Skeletal muscle tissue (tissue), 4 donors: ENCODE results near the gene ABCA7. TPM values are rescaled to one million over a fixed set of nuclear protein-coding genes. Genes with fewer than 3 reads are reported as not detected.

Source experiments
- H3K27ac ChIP-seq: one replicate; pipeline ENCODE4 v1.7.0; 2013; ENCODE audit warnings: mild to moderate bottlenecking, low read depth, low read length, inconsistent platforms
- H3K27me3 ChIP-seq, 3 donors: one replicate each; pipeline ENCODE4 v1.7.0; 2013; ENCODE audit warnings: low read length in 3 of 3; ENCODE audit not compliant: control insufficient read depth in 3 of 3, insufficient read depth in 3 of 3
- H3K36me3 ChIP-seq, 3 donors: one replicate each; pipeline ENCODE4 v1.7.0; 2013; ENCODE audit warnings: low read length in 3 of 3; ENCODE audit not compliant: control insufficient read depth in 3 of 3, insufficient read depth in 3 of 3
- H3K4me1 ChIP-seq, 3 donors: one replicate each; pipeline ENCODE4 v1.7.0; 2013; ENCODE audit warnings: low read length in 3 of 3, mild to moderate bottlenecking in 3 of 3; ENCODE audit not compliant: control insufficient read depth in 3 of 3, insufficient read depth in 3 of 3
- H3K4me3 ChIP-seq, 3 donors: one replicate each; pipeline ENCODE4 v1.7.0; 2013; ENCODE audit warnings: low read length in 3 of 3
- H3K9ac ChIP-seq, 3 donors: one replicate each; pipeline ENCODE4 v1.7.0; 2013; ENCODE audit warnings: low read length in 3 of 3, mild to moderate bottlenecking in 3 of 3, moderate library complexity in 2 of 3, low read depth in 1 of 3
- H3K9me3 ChIP-seq, 3 donors: one replicate each; pipeline ENCODE4 v1.7.0; 2013; ENCODE audit warnings: low read length in 3 of 3; ENCODE audit not compliant: control insufficient read depth in 3 of 3
- total RNA-seq: library from RNA; depleted of rRNA; stranded (reverse); fragments of >200 nt; gene quantifications from one replicate; pipeline ENCODE4 v1.2.3, GENCODE V29; 2014
- donor health status: Osteomylitis.

Gene ABCA7
- total RNA-seq, 1 donor from 2014 or later: 6.8 TPM

DNA sequence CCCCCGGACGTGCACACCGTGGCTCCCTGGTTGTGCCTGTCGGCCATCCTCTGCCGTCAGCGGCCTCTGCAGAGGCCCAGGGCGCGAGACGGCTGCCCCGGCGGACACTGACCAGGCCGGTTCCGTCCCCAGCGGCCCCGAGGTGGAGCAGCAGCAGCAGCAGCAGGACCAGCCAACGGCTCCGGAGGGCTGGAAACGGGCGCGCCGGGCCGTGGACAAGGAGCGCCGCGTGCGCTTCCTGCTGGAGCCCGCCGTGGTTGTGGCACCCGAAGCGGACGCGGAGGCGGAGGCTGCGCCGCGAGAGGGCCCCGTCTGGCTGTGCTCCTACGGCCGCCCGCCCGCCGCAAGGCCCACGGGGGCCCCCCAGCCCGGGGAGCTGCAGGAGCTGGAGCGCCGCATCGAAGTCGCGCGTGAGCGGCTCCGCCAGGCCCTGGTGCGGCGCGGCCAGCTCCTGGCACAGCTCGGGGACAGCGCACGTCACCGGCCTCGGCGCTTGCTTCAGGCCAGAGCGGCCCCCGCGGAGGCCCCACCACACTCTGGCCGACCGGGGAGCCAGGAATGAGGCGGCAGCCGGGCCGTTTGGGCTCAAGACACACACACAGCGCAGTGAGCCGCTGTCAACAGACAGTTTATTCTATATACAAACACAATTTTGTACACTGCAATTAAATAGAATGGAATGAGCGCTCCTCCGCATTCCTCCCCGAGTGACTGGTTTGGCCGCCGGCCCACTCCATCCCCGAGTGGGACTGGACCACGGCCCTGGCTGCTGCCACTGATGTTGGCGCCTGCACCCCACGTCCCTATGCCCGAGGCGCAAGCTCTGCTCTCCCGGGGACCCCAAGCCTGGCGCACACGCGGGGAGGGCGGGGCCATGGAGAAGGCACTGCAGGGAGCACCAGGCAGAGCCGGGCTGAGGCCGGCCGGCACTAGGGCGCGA, 30.6 kb upstream of the ABCA7 start:
- H3K4me3 ChIP-seq: no peak overlapping the region
- H3K9ac ChIP-seq: no peak overlapping the region
- H3K27ac ChIP-seq: no peak overlapping the region
- H3K36me3 ChIP-seq: peaks cover 15 to 36% (median 15%) of the 10 kb centered on the region in 3 donors
- no peaks in the 10 kb centered on the region for H3K4me1 ChIP-seq
- H3K9me3 ChIP-seq: no peaks in the 10 kb centered on the region
- peaks cover 0 to 3% (median 0%) of the 10 kb centered on the region in 3 donors for H3K27me3 ChIP-seq

DNA sequence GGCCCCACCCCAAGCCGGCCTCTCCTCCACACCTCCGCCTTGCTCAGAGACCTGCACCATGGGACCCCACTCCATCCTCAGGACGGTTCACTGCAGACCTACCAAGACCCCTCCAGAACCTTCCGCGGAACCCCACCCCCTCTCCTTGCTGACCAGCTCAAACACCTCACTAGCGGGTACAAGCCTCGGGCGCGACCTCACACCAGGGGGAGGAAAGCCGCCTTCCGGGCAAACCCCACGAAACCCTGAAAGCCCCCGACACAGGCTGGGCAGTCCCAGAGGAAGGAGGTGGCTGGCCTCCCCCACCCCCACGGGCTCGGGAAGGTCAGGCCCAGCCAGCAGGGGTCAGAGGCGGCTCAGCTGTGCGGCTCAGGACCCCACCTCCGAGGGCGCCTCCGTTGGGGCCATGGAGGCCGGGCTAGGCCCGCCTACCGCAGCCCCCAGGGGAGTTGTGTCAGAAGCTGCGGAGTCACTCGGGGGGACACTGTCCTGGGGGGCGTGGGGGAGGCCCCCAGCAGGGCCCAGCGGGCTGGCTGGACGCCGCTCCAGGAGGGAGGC, 29.8 kb upstream of the ABCA7 start:
- no peaks in the 10 kb centered on the region for H3K27me3 ChIP-seq
- H3K9ac ChIP-seq: no peak overlapping the region
- H3K36me3 ChIP-seq: peaks cover 15 to 36% (median 15%) of the 10 kb centered on the region in 3 donors
- no peak overlapping the region for H3K4me3 ChIP-seq
- peaks cover 2 to 7% (median 5%) of the 10 kb centered on the region in 3 donors for H3K4me1 ChIP-seq
- H3K27ac ChIP-seq: no peak overlapping the region
- no peaks in the 10 kb centered on the region for H3K9me3 ChIP-seq

DNA sequence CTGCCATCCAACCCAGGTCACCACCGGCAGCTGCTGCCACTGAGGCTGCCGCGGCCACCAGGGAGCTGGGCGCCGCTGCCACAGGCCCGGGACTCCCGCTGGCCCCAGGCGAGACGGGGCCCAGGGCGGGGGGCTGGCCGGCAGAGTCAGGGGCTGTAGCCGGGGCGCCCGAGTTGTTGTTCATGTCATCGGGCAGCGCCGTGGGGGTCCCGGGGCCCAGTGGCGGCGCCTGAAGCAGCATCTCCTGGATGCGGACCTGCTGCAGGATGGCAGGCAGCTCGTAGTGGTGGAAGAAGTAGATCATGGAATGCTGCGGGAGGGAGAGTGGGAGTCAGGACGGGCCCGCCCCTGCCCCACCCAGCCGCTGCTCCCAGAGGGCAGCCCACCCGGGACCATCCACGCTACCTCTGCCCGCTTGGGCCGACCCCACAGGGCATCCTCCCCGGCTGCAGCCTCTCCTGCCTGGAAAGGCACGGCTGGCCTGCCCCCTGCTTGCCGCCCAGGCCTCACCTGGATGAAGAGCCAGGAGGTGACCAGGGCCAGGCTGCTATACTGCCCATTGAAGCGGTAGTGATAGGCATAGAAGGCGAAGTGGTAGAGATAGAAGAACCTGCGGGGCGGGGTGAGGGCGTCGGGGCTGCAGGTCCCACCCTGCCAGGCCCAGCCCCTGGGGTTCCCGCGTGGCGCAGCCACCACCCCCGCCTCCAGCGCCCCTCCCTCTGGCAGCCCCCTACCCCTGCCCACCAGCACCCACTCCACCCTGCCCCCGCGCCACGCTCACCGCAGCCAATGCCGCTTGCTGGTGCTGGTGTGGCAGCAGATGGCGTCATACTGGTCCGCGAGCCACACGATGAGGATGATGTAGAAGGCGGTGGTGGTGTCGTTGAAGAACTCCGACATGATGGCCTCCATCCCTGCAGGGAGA, 29.1 kb upstream of the ABCA7 start:
- peaks cover 15 to 36% (median 15%) of the 10 kb centered on the region in 3 donors for H3K36me3 ChIP-seq
- no peak overlapping the region for H3K9ac ChIP-seq
- no peak overlapping the region for H3K4me3 ChIP-seq
- peaks cover 10 to 15% (median 13%) of the 10 kb centered on the region in 3 donors for H3K4me1 ChIP-seq
- H3K27me3 ChIP-seq: no peaks in the 10 kb centered on the region
- no peak overlapping the region for H3K27ac ChIP-seq
- no peaks in the 10 kb centered on the region for H3K9me3 ChIP-seq

DNA sequence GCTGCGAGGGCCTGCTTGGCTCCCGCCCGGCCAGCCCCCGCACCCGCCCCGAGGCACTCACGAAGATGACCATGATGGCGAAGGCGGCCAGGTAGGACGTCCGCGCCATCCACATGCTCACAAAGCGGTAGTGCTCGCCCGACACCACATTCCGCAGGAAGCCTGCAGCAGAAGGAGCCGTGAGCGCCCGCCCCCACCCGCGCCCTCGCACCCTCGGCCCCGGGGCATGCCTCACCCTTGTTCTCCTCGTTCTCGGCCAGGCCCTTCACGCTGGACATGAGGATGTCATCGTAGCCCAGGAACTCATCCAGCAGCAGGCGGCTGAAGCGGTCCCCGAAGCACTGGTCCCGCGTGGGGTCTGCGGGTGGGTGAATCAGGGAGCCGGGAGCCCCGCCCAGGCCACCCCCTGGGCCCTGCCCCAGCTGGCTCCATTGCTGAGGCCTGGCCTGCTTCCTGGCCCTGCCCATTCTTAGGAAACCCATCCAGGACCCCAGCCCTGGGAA, 28.0 kb upstream of the ABCA7 start:
- Histone ChIP-seq H3K27me3 (no peaks in the 10 kb centered on the region), H3K4me3 (no peak overlapping the region), H3K36me3 (peaks cover 15 to 36% (median 15%) of the 10 kb centered on the region in 3 donors), H3K4me1 (peaks cover 18 to 25% (median 23%) of the 10 kb centered on the region in 3 donors), H3K9me3 (no peaks in the 10 kb centered on the region), H3K27ac (no peak overlapping the region), H3K9ac (no peak overlapping the region)

DNA sequence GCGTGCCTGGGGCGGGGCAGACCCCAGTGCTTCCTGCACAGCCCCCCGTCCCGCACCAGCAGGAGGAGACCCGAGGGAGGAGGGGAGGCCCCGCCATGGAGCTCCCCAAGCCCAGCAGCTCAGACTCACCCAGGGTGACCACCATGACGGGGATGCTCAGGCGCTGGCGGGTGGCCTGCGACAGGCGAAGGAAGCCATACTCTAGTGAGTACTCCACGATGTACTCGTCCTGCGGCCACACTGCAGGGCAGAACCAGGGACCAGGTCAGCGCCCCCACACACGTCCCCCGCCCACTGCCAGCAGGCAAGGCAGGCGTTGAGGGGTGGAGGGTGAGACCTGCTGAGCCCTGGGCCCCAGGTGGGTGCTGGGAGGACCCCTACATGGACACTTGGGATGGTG, 27.6 kb upstream of the ABCA7 start:
- Histone ChIP-seq H3K36me3 (peaks cover 15 to 36% (median 15%) of the 10 kb centered on the region in 3 donors), H3K27ac (no peak overlapping the region), H3K9ac (no peak overlapping the region), H3K4me1 (peaks cover 23 to 29% (median 27%) of the 10 kb centered on the region in 3 donors), H3K9me3 (no peaks in the 10 kb centered on the region), H3K27me3 (no peaks in the 10 kb centered on the region), H3K4me3 (no peak overlapping the region)

DNA sequence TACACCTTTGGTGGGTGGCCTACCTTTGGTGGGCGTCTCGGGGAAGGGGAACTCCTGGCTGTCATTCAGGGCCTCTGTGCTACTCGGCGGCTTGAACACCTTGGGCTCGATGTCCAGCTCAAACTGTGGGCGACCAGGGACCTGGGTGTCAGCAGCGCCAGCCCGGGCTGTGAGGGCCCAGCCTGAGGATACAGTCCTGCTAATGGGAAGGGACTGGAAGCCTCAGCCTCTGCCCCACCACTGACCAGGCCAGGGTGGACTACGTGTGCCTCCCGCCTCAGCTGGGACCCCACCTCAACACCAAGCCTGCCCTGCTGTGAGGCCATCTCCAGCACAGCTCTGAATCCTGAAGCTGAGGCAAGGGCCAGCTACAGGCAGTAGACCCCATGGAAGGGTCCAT, 26.7 kb upstream of the ABCA7 start:
- Histone ChIP-seq H3K27me3 (no peaks in the 10 kb centered on the region), H3K4me3 (no peak overlapping the region), H3K36me3 (peaks cover 15 to 36% (median 15%) of the 10 kb centered on the region in 3 donors), H3K9me3 (no peaks in the 10 kb centered on the region), H3K4me1 (peaks cover 32 to 38% (median 36%) of the 10 kb centered on the region in 3 donors), H3K9ac (no peak overlapping the region), H3K27ac (no peak overlapping the region)

DNA sequence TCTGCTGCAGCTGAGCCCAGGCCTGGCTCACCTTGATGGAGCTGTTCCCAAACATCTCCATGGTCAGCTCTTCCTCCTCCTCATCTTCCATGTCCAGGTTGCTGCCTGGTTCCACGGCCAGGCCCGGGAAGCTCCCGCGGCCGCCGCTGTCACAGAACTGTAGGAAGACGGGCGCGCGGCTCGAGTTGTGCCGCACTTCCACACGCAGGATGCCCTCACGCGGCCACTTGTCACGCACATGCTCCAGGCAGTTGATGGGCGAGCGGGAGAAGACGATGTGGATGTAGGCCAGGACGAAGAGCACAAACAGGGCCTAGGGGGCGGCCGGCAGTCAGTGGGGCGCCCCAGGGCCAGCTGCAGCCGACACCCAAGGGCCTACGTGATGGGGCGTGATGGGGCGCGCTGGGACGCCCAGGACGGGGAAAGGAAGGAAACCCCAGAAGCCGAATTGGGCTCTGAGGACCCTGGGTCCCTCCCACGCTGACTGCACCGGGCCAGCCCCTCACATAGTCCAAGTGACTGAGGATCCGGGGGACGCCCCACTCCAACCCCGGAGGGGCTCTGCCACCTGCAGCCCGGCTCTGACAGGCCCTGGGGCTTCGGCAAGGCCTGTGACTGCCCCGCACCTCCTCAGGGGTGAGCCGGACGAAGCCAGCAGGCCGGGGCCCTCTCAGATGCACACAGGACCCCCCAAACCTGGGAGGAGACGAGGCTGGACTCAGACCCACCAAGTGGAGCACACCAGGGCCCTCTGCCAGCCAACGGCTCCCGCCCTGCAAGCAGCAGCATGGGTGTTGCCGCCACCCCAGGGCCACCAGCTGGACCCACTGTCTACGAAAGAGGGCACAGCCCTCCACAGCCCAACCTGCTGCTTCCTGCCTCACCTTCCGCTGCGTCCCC, 25.5 kb upstream of the ABCA7 start:
- no peak overlapping the region for H3K4me3 ChIP-seq
- H3K4me1 ChIP-seq: peaks cover 42 to 50% (median 48%) of the 10 kb centered on the region in 3 donors
- H3K9me3 ChIP-seq: no peaks in the 10 kb centered on the region
- no peak overlapping the region for H3K27ac ChIP-seq
- H3K36me3 ChIP-seq: peaks cover 15 to 34% (median 15%) of the 10 kb centered on the region in 3 donors
- no peaks in the 10 kb centered on the region for H3K27me3 ChIP-seq
- H3K9ac ChIP-seq: peak overlapping the region in 1 of 3 donors; percentile 45

DNA sequence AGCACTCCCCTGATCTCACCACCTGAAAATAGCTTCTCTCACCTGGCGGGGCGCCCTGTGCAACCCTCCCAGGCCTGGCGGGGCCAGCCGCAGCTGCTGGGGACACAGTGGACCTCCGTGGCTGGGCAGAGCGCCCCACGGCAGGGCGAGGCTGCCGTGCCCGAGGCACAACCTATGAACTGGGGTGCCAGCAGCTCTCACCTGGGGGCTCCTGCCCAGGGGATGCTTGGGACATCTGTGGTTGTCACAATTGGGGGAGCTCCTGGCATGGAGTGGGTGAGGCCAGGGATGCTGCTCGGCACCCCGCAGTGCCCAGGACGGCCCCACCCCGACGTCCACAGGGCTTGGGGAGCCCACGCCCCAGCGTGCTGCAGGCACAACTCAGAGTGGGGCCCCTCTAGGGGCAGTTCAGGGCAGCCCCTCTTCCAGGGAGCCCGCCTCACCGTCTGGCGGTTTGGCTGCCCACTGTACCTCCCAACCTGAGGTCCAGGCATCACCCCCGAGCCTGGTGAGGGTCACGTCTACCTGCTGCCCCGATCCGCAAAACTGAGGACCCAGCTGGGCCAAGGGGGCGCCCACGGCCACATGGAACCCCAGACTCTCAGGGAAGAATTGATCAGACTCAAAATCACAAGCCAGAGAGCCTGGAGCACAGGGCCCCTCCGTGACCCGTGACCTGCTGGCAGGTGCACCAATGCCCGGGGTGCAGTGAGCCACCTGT, 24.7 kb upstream of the ABCA7 start:
- Histone ChIP-seq H3K4me1 (peaks cover 50 to 58% (median 56%) of the 10 kb centered on the region in 3 donors), H3K9me3 (no peaks in the 10 kb centered on the region), H3K27me3 (no peaks in the 10 kb centered on the region), H3K9ac (peak overlapping the region in 1 of 3 donors; percentile 45), H3K36me3 (peaks cover 10 to 27% (median 15%) of the 10 kb centered on the region in 3 donors), H3K4me3 (no peak overlapping the region), H3K27ac (no peak overlapping the region)
